RWPE1 (cell line): ENCODE results near the gene ELF1.

ENCODE experiments used
- CTCF ChIA-PET: fragments of 350-600 bp; sonication (Branson Sonifier 250); formaldehyde crosslinking; extraction: SDS; loops from one replicate; lab custom pipeline; 2021; lab: Yijun Ruan, JAX
- POLR2A ChIA-PET: fragments of 400-600 bp; formaldehyde crosslinking; extraction: SDS; loops from one replicate; lab custom pipeline; 2020; ENCODE audit warnings: antibody characterized with exemption; ENCODE audit not compliant: low non-redundant PET; lab: Yijun Ruan, JAX
- DNase-seq: peaks from one replicate; pipeline ENCODE4 v3.0.0; 2012; ENCODE audit warnings: low spot score
- H3K27ac ChIP-seq: fragments of 450-650 bp; 2 replicates; pipeline ENCODE4 v1.5.1; 2017
- CTCF ChIP-seq: fragments of 450-650 bp; conservative IDR thresholded peaks from 2 replicates; pipeline ENCODE4 v1.5.1; 2017; ENCODE audit warnings: low read depth, mild to moderate bottlenecking

ELF1 gene

GRCh38 chr13:40961826-40962225 is 57.3 kb downstream of the ELF1 start:
- DNase-seq, result no peak
- CTCF ChIA-PET, result no interaction called here
- POLR2A ChIA-PET, result no interaction called here
- no peak overlapping the region for H3K27ac ChIP-seq
- no peak for TF ChIP-seq CTCF

GRCh38 chr13:40961214-40961613 is 57.9 kb downstream of the ELF1 start:
- ChIA-PET CTCF (no interaction called here), POLR2A (no interaction called here)
- DNase-seq, result no peak
- H3K27ac ChIP-seq, result no peak overlapping the region
- TF ChIP-seq CTCF, result no peak

DNA sequence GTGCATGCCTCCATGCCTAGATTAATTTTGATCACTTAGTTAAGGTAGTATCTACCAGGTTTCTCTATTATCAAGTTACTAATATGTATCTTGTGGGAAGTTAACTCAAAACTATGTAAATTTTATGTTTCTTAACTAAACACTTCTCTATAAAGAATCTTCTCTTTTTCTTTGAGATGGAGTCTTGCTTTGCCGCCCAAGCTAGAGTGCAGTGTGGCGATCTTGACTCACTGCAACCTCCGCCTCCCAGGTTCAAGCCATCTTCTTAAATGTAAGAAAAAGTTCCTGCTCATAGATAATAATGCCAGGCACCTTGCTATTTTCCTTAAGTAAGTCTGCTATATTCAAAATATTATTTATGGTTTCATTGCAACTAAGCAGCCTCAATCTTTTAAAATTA is 58.4 kb downstream of the ELF1 start:
- no peak for TF ChIP-seq CTCF
- CTCF ChIA-PET, result no interaction called here
- POLR2A ChIA-PET, result no interaction called here
- DNase-seq, result no peak
- no peak overlapping the region for H3K27ac ChIP-seq

GRCh38 chr13:40958655-40959054 is 60.5 kb downstream of the ELF1 start:
- ChIA-PET POLR2A (no interaction called here), CTCF (no interaction called here)
- no peak overlapping the region for H3K27ac ChIP-seq
- TF ChIP-seq CTCF, result no peak
- no peak for DNase-seq

DNA sequence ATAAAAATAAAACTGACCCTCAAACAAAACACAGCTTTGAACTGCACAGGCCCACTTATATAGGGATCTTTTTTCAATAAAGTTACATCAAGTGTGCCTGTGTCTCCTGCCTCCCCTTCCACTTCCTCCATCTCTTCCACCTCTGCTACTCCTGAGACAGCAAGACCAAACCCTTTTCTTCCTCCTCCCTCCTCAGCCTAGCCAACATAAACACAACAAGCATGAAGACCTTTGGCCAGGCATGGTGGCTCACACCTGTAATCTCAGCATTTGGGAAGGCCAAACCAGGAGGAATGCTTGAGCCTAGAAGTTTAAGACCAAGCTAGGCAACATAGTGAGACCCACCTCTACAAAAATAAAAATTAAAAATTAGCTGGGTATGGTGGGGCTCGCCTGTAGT is 72.6 kb downstream of the ELF1 start:
- ChIA-PET POLR2A (no interaction called here), CTCF (no interaction called here)
- no peak for DNase-seq
- no peak overlapping the region for H3K27ac ChIP-seq
- no peak for TF ChIP-seq CTCF

- no peak for DNase-seq
- POLR2A ChIA-PET, result no interaction called here
- H3K27ac ChIP-seq, result no peak overlapping the region
- no peak for TF ChIP-seq CTCF
- CTCF ChIA-PET, result no interaction called here
These were observed 76.0 kb downstream of the ELF1 start for GRCh38 chr13:40943073-40943472.

DNA sequence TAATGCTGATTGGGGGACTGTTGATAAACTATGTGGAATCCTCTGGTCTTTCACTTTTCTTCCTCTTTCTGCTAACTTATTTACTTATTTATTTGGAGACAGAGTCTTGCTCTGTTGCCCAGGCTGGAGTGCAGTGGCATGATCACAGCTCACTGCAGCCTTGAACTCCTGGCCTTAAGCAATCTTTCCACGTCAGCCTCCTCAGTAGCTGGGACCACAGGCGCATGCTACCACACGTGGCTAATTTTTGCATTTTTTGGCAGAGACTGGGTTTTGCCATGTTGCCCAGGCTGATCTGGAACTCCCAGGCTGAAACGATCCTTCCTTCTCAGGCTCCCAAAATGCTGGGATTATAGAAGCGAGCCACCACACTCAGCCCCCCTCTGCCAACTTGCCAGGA is 77.5 kb downstream of the ELF1 start:
- ChIA-PET POLR2A (no interaction called here), CTCF (interaction anchor here (0.6 kb wide), 1 partner anchor 20 kb away, joined by 5 read pairs; no protein-coding TSS in a partner anchor)
- H3K27ac ChIP-seq, result no peak overlapping the region

More for the DNA sequence above, 77.5 kb downstream of the ELF1 start:
- no peak for TF ChIP-seq CTCF
- no peak for DNase-seq
